H9 (cell line): ENCODE results near the gene CCDC102A. TPM values are rescaled to one million over a fixed set of nuclear protein-coding genes. Genes with fewer than 3 reads are reported as not detected.

Experiments
- DNase-seq: peaks from one replicate; pipeline ENCODE4 v3.0.0-alpha.2; 2017
- H2AFZ ChIP-seq: one replicate; pipeline ENCODE4 v1.6.1; 2013; ENCODE audit warnings: mild to moderate bottlenecking, low read length, control low read depth, moderate library complexity
- H2AK5ac ChIP-seq: 2 replicates; pipeline ENCODE4 v1.6.1; 2013; ENCODE audit warnings: low read length, control low read depth, mixed read lengths; ENCODE audit not compliant: insufficient read length
- H2BK120ac ChIP-seq: one replicate; pipeline ENCODE4 v1.6.1; 2013; ENCODE audit warnings: low read depth, mild to moderate bottlenecking, low read length, control low read depth, inconsistent platforms; ENCODE audit not compliant: poor library complexity, severe bottlenecking
- H2BK12ac ChIP-seq: 2 replicates; pipeline ENCODE4 v1.6.1; 2013; ENCODE audit warnings: low read length, control low read depth, mixed read lengths, low read depth; ENCODE audit not compliant: insufficient read length
- H2BK15ac ChIP-seq: 2 replicates; pipeline ENCODE4 v1.6.1; 2013; ENCODE audit warnings: low read depth, low read length, control low read depth
- H2BK20ac ChIP-seq: one replicate; pipeline ENCODE4 v1.6.1; 2013; ENCODE audit warnings: low read depth, mild to moderate bottlenecking, low read length, control low read depth, inconsistent platforms; ENCODE audit not compliant: poor library complexity, severe bottlenecking
- H2BK5ac ChIP-seq: 2 replicates; pipeline ENCODE4 v1.6.1; 2013; ENCODE audit warnings: low read length, control low read depth, mixed read lengths; ENCODE audit not compliant: insufficient read length
- H3K14ac ChIP-seq: 2 replicates; pipeline ENCODE4 v1.6.1; 2013; ENCODE audit warnings: low read length, control low read depth; ENCODE audit not compliant: insufficient read depth
- H3K18ac ChIP-seq: 2 replicates; pipeline ENCODE4 v1.6.1; 2013; ENCODE audit warnings: low read depth, mild to moderate bottlenecking, mixed read lengths, low read length, control low read depth; ENCODE audit not compliant: insufficient read length
- H3K23ac ChIP-seq: 2 replicates; pipeline ENCODE4 v1.6.1; 2013; ENCODE audit warnings: low read length, control low read depth, mixed read lengths, low read depth; ENCODE audit not compliant: insufficient read length
- H3K23me2 ChIP-seq: 2 replicates; pipeline ENCODE4 v1.6.1; 2013; ENCODE audit warnings: low read depth, mild to moderate bottlenecking, mixed read lengths, low read length, control low read depth; ENCODE audit not compliant: insufficient read length, poor library complexity, severe bottlenecking
- H3K27ac ChIP-seq: 2 replicates; pipeline ENCODE4 v1.5.1; 2013; ENCODE audit warnings: low read length, control low read depth, mixed read lengths, low read depth; ENCODE audit not compliant: insufficient read length
- H3K27me3 ChIP-seq: 2 replicates; pipeline ENCODE4 v1.6.1; 2013; ENCODE audit warnings: low read length, control low read depth, inconsistent platforms; ENCODE audit not compliant: insufficient read depth
- H3K4ac ChIP-seq: 2 replicates; pipeline ENCODE4 v1.6.1; 2013; ENCODE audit warnings: low read depth, mild to moderate bottlenecking, control low read depth, inconsistent platforms, low read length, moderate library complexity
- H3K4me1 ChIP-seq: 2 replicates; pipeline ENCODE4 v1.6.1; 2013; ENCODE audit warnings: low read length, control low read depth, inconsistent platforms; ENCODE audit not compliant: insufficient read depth
- H3K4me2 ChIP-seq: 2 replicates; pipeline ENCODE4 v1.6.1; 2013; ENCODE audit warnings: low read length, control low read depth, mixed read lengths; ENCODE audit not compliant: insufficient read length, insufficient read depth
- H3K56ac ChIP-seq: 2 replicates; pipeline ENCODE4 v1.6.1; 2013; ENCODE audit warnings: low read depth, mild to moderate bottlenecking, mixed read lengths, low read length, control low read depth; ENCODE audit not compliant: insufficient read length
- H3K79me1 ChIP-seq: 2 replicates; pipeline ENCODE4 v1.6.1; 2013; ENCODE audit warnings: low read depth, mild to moderate bottlenecking, moderate library complexity, low read length, control low read depth, inconsistent platforms; ENCODE audit not compliant: insufficient read depth, poor library complexity, severe bottlenecking
- H3K79me2 ChIP-seq: 2 replicates; pipeline ENCODE4 v1.6.1; 2013; ENCODE audit warnings: low read length, control low read depth, inconsistent platforms; ENCODE audit not compliant: insufficient read depth
- H3K9ac ChIP-seq: 2 replicates; pipeline ENCODE4 v1.6.1; 2013; ENCODE audit warnings: low read length, control low read depth, mixed read lengths; ENCODE audit not compliant: insufficient read length; ENCODE audit errors: extremely low read depth
- H3K9me3 ChIP-seq: one replicate; pipeline ENCODE4 v1.6.1; 2013; ENCODE audit warnings: low read depth, low read length, inconsistent platforms; ENCODE audit not compliant: control insufficient read depth
- H3T11ph ChIP-seq: one replicate; pipeline ENCODE4 v1.6.1; 2013; ENCODE audit warnings: mild to moderate bottlenecking, low read length, control low read depth, inconsistent platforms
- H4K20me1 ChIP-seq: one replicate; pipeline ENCODE4 v1.6.1; 2013; ENCODE audit not compliant: control insufficient read depth, insufficient read length, insufficient read depth
- H4K5ac ChIP-seq: 2 replicates; pipeline ENCODE4 v1.6.1; 2013; ENCODE audit warnings: low read depth, mild to moderate bottlenecking, mixed read lengths, low read length, control low read depth; ENCODE audit not compliant: insufficient read length
- H4K8ac ChIP-seq: replicated peaks from 2 replicates; pipeline ENCODE4 v1.6.1; 2013; ENCODE audit warnings: low read length, control low read depth, mixed read lengths, low read depth; ENCODE audit not compliant: insufficient read length
- H4K91ac ChIP-seq: 2 replicates; pipeline ENCODE4 v1.6.1; 2013; ENCODE audit warnings: low read depth, mild to moderate bottlenecking, moderate library complexity, mixed read lengths, low read length, control low read depth; ENCODE audit not compliant: insufficient read length
- H3K27ac Mint-ChIP-seq, 3 experiments: 2 replicates in 2 of 3; 3 replicates in 1 of 3; pipeline ENCODE4 v1.8.0; 2020 to 2021; ENCODE audit warnings: mixed read lengths in 3 of 3, mild to moderate bottlenecking in 1 of 3, moderate library complexity in 1 of 3
- H3K27me3 Mint-ChIP-seq: 2 replicates; pipeline ENCODE4 v1.8.0; 2021; ENCODE audit warnings: low read depth, mild to moderate bottlenecking, moderate library complexity, mixed read lengths
- H3K36me3 Mint-ChIP-seq, 3 experiments: 2 replicates in 2 of 3; 3 replicates in 1 of 3; pipeline ENCODE4 v1.8.0; 2020 to 2021; ENCODE audit warnings: low read depth in 3 of 3, mixed read lengths in 3 of 3; ENCODE audit not compliant: insufficient read depth in 1 of 3
- H3K4me1 Mint-ChIP-seq, 2 experiments: 2 replicates each; pipeline ENCODE4 v1.8.0; 2020; ENCODE audit warnings: mixed read lengths in 2 of 2
- H3K4me3 Mint-ChIP-seq, 2 experiments: 2 replicates in 1 of 2; 3 replicates in 1 of 2; pipeline ENCODE4 v1.8.0; 2020 to 2021; ENCODE audit warnings: mild to moderate bottlenecking in 2 of 2, mixed read lengths in 2 of 2, moderate library complexity in 1 of 2
- H3K9me3 Mint-ChIP-seq, 2 experiments: 2 replicates in 1 of 2; 3 replicates in 1 of 2; pipeline ENCODE4 v1.8.0; 2020; ENCODE audit warnings: mild to moderate bottlenecking in 2 of 2, mixed read lengths in 2 of 2, moderate library complexity in 1 of 2
- CTCF ChIP-seq: fragments of 200-600 bp; sonication (generic); conservative IDR thresholded peaks from 3 replicates; pipeline ENCODE4 v1.8.0; 2021; ENCODE audit warnings: antibody characterized with exemption, mild to moderate bottlenecking
- WGBS: extraction: QIAGEN DNeasy Blood & Tissue Kit; methylation state at CpG from one replicate; pipeline ENCODE4 v1.1.7; 2013; ENCODE audit warnings: missing lambda C conversion rate, low lambda C conversion rate, mixed read lengths; ENCODE audit not compliant: insufficient read length; ENCODE audit errors: extremely low coverage; 5-methylcytosine and 5-hydroxymethylcytosine counted together
- total RNA-seq: library from RNA; stranded (reverse); gene quantifications from 2 replicates; pipeline ENCODE4 v1.2.1, GENCODE V29; 2021

CCDC102A gene
- total RNA-seq, 1 experiment from 2014 or later, result 8.2 TPM

- H2AFZ ChIP-seq, result no peak overlapping the region
- H3K27ac ChIP-seq, result no peak overlapping the region
- H3K9ac ChIP-seq, result no peak overlapping the region
- no peaks in the 10 kb centered on the region for H3K79me2 ChIP-seq
- no peak overlapping the region for H3K56ac ChIP-seq
- TF ChIP-seq CTCF, result no peak
- H2BK20ac ChIP-seq, result no peak overlapping the region
- H4K8ac ChIP-seq, result no peak overlapping the region
- H3K23ac ChIP-seq, result no peak overlapping the region
- H2AK5ac ChIP-seq, result no peak overlapping the region
- no peaks in the 10 kb centered on the region for H3K27me3 ChIP-seq
- peaks cover 26 to 30% (median 26%) of the 10 kb centered on the region in 3 experiments for H3K36me3 Mint-ChIP-seq
- no peak overlapping the region for H2BK120ac ChIP-seq
- no peaks in the 10 kb centered on the region for H3K27me3 Mint-ChIP-seq
- H3K14ac ChIP-seq, result no peak overlapping the region; the same call in 1 of the 2 replicates
- H3K27ac Mint-ChIP-seq, result no peak overlapping the region
- peaks cover 18 to 23% of the 10 kb centered on the region in 2 experiments for H3K9me3 Mint-ChIP-seq
- H3K4ac ChIP-seq, result no peak overlapping the region
- H4K91ac ChIP-seq, result no peak overlapping the region
- no peak overlapping the region for H3T11ph ChIP-seq
- no peak for DNase-seq
- H2BK5ac ChIP-seq, result no peak overlapping the region
- H4K5ac ChIP-seq, result no peak overlapping the region
- H3K9me3 ChIP-seq, result no peaks in the 10 kb centered on the region
- H3K23me2 ChIP-seq, result no peaks in the 10 kb centered on the region
- H3K4me1 ChIP-seq, result no peaks in the 10 kb centered on the region
- no peak overlapping the region for H2BK12ac ChIP-seq
- H4K20me1 ChIP-seq, result no peaks in the 10 kb centered on the region
- H3K79me1 ChIP-seq, result no peaks in the 10 kb centered on the region
- H3K4me1 Mint-ChIP-seq, result no peaks in the 10 kb centered on the region
- WGBS, result no CpG with 5 or more reads among the region's 16 CpGs
- H2BK15ac ChIP-seq, result no peak overlapping the region
- no peak overlapping the region for H3K4me3 Mint-ChIP-seq
- H3K4me2 ChIP-seq, result no peak overlapping the region
- no peak overlapping the region for H3K18ac ChIP-seq
Measured at GRCh38 chr16:57570301-57571070, 34.1 kb upstream of the CCDC102A start.
